T-cell (primary cell): ENCODE data around the gene ZBTB24. TPM values are rescaled to one million over a fixed set of nuclear protein-coding genes. Genes with fewer than 3 reads are reported as not detected.

ENCODE experiments used
- ATAC-seq, 4 experiments: fragments of 200-7000 bp in 3 of 4; fragments of 150-1000 bp in 1 of 4; cut with Tn5 transposase; replicated peaks in 1 of 4; 1 replicate in 3 of 4; 2 replicates in 1 of 4; pipeline ENCODE4 v1.10.0; 2021; ENCODE audit warnings: moderate library complexity in 3 of 4, mild to moderate bottlenecking in 2 of 4, moderate number of reproducible peaks in 1 of 4
- CTCF ChIA-PET, 2 donors: fragments of 300-600 bp; sonication (Branson Sonifier 250); formaldehyde crosslinking; loops; one replicate each; lab custom pipeline; 2022; ENCODE audit warnings: antibody characterized with exemption in 2 of 2; lab: Charles Lee
- POLR2A ChIA-PET, 2 donors: fragments of 300-600 bp; sonication (Branson Sonifier 250); formaldehyde crosslinking; loops; one replicate each; lab custom pipeline; 2022; ENCODE audit warnings: antibody characterized with exemption in 2 of 2; lab: Charles Lee
- DNase-seq, 35 experiments: peaks; one replicate each; pipeline versions ENCODE4 v3.0.0 to v3.0.0-alpha.2; 2013 to 2023
- H3K27ac ChIP-seq: one replicate; pipeline ENCODE4 v1.5.1; 2013; ENCODE audit warnings: low read length
- H3K27me3 ChIP-seq, 2 experiments: replicated peaks in 1 of 2; 1 replicate in 1 of 2; 2 replicates in 1 of 2; pipeline versions ENCODE4 v1.6.1 to v1.7.0; 2013; ENCODE audit warnings: low read length in 1 of 2, mixed read lengths in 1 of 2; ENCODE audit not compliant: control insufficient read depth in 2 of 2, insufficient read depth in 2 of 2; ENCODE audit errors: extremely low read depth in 1 of 2
- H3K36me3 ChIP-seq, 2 donors: 1 replicate in 1 of 2; 2 replicates in 1 of 2; pipeline versions ENCODE4 v1.6.1 to v1.7.0; 2013; ENCODE audit warnings: low read length in 1 of 2; ENCODE audit not compliant: control insufficient read depth in 2 of 2, insufficient read depth in 1 of 2; ENCODE audit errors: extremely low read depth in 1 of 2
- H3K4me1 ChIP-seq, 2 experiments: 1 replicate in 1 of 2; 2 replicates in 1 of 2; pipeline versions ENCODE4 v1.6.1 to v1.7.0; 2013; ENCODE audit warnings: low read length in 2 of 2, mixed read lengths in 1 of 2; ENCODE audit not compliant: insufficient read depth in 2 of 2, control insufficient read depth in 1 of 2; ENCODE audit errors: extremely low read depth in 1 of 2
- H3K4me3 ChIP-seq, 2 donors: 1 replicate in 1 of 2; 2 replicates in 1 of 2; pipeline versions ENCODE4 v1.5.1 to v1.7.0; 2013; ENCODE audit warnings: mild to moderate bottlenecking in 2 of 2, low read length in 1 of 2, moderate library complexity in 1 of 2; ENCODE audit not compliant: control insufficient read depth in 1 of 2; ENCODE audit errors: extremely low read depth in 1 of 2
- H3K9me3 ChIP-seq: 2 replicates; pipeline ENCODE4 v1.7.0; 2013
- H3K27ac Mint-ChIP-seq, 2 donors: one replicate each; pipeline ENCODE4 v1.8.0; 2020 to 2021; ENCODE audit warnings: mild to moderate bottlenecking in 2 of 2, mixed read lengths in 2 of 2
- H3K27me3 Mint-ChIP-seq, 2 donors: one replicate each; pipeline ENCODE4 v1.8.0; 2021 to 2022; ENCODE audit warnings: mixed read lengths in 2 of 2
- H3K36me3 Mint-ChIP-seq: one replicate; pipeline ENCODE4 v1.8.0; 2021; ENCODE audit warnings: mixed read lengths
- H3K4me1 Mint-ChIP-seq, 3 donors: one replicate each; pipeline ENCODE4 v1.8.0; 2020 to 2022; ENCODE audit warnings: mixed read lengths in 3 of 3, mild to moderate bottlenecking in 1 of 3
- H3K4me3 Mint-ChIP-seq, 3 donors: one replicate each; pipeline ENCODE4 v1.8.0; 2020 to 2022; ENCODE audit warnings: mild to moderate bottlenecking in 3 of 3, mixed read lengths in 3 of 3, moderate library complexity in 3 of 3
- H3K9me3 Mint-ChIP-seq, 3 donors: one replicate each; pipeline ENCODE4 v1.8.0; 2020 to 2022; ENCODE audit warnings: mixed read lengths in 3 of 3
- WGBS: methylation state at CpG from one replicate; pipeline ENCODE4 v1.1.5; 2013; ENCODE audit warnings: missing lambda C conversion rate; ENCODE audit not compliant: insufficient coverage; 5-methylcytosine and 5-hydroxymethylcytosine counted together
- total RNA-seq, 35 experiments: library from RNA in 6 of 35; stranded (reverse) in 6 of 35; fragments of 120-200 nt in 1 of 35; gene quantifications; one replicate each; pipeline versions ENCODE4 v1.2.1 to v1.2.4 and lab custom pipeline; 2013 to 2026

The ZBTB24 gene
- total RNA-seq, 5 donors from 2014 or later (not counting 1 experiment from before 2014, with no cell fraction given), result 14.1 to 21.2 (median 19.5) TPM

- H3K4me1 Mint-ChIP-seq, result no peaks in the 10 kb centered on the region
- Histone ChIP-seq H3K4me1 (no peaks in the 10 kb centered on the region), H3K36me3 (no peaks in the 10 kb centered on the region), H3K4me3 (no peak overlapping the region), H3K9me3 (no peaks in the 10 kb centered on the region), H3K27me3 (peaks cover 0 to 5% of the 10 kb centered on the region in 2 experiments), H3K27ac (no peak overlapping the region)
- CTCF ChIA-PET, result interaction anchor here in 1 of 2 donors (1.0 kb wide), 1 partner anchor 19 kb away, joined by 3 read pairs; no protein-coding TSS in a partner anchor
- no peaks in the 10 kb centered on the region for H3K9me3 Mint-ChIP-seq
- no peak overlapping the region for H3K27ac Mint-ChIP-seq
- POLR2A ChIA-PET, result no interaction called here
- no peak for DNase-seq
- no peak for ATAC-seq
- no peak overlapping the region for H3K4me3 Mint-ChIP-seq
- no CpG with 5 or more reads among the region's 2 CpGs for whole genome bisulfite sequencing
- H3K27me3 Mint-ChIP-seq, result no peaks in the 10 kb centered on the region
- no peaks in the 10 kb centered on the region for H3K36me3 Mint-ChIP-seq
These were observed 23.3 kb upstream of the ZBTB24 start for GRCh38 chr6:109506314-109506713.

DNA sequence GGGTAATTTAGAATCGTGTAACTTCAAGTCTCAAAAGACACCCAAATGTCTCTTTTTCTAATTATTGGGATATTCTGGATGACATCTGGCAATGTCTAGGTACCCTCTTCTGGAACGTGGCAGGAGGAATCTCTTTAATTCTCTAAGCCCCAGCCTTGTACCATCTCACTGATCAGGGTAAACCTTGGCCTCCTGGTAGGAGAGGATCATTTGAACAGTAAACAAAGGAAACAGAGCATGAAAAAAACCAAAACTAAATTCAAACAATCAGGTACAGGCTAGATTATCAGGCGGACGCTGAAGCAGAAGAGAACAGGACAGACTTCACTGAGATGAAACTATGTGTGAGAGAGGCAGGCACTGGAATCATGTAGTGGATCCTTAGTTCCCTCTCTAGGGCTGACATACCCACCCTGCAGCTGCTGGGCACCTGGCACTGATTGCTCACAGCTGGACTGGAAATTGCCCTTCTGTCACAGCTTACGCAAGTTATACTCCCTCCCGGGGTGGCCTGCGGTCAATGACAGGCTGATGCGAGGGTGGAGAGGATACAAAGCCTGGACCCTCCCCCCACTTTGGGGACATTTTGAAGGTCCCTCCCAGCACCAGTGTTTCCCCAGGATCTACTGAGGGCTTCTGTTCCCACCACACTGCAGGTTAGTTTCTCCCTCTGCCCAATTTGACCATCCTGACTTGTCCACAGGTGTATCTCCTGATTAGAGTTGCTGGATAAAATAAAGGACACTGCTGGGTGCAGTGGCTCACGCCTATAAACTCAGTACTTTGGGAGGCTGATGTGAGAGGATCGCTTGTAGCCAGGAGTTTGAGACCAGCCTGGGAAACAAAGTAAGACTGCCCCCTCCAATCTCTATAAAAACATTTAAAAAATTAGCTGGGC is 20.6 kb upstream of the ZBTB24 start:
- Histone ChIP-seq H3K4me1 (no peaks in the 10 kb centered on the region), H3K27ac (no peak overlapping the region), H3K9me3 (no peaks in the 10 kb centered on the region), H3K4me3 (no peak overlapping the region), H3K36me3 (no peaks in the 10 kb centered on the region), H3K27me3 (peaks cover 0 to 5% of the 10 kb centered on the region in 2 experiments)
- no peaks in the 10 kb centered on the region for H3K9me3 Mint-ChIP-seq
- H3K27me3 Mint-ChIP-seq, result no peaks in the 10 kb centered on the region
- DNase-seq, result no peak
- ChIA-PET CTCF (no interaction called here), POLR2A (no interaction called here)
- no peak overlapping the region for H3K4me3 Mint-ChIP-seq
- H3K4me1 Mint-ChIP-seq, result no peaks in the 10 kb centered on the region
- no peak for ATAC-seq
- no peaks in the 10 kb centered on the region for H3K36me3 Mint-ChIP-seq
- H3K27ac Mint-ChIP-seq, result no peak overlapping the region
- WGBS, result 79% methylated on average over 6 of the region's 10 CpGs

- CTCF ChIA-PET, result no interaction called here
- DNase-seq (no peak), ATAC-seq (no peak)
- H3K36me3 ChIP-seq, result no peaks in the 10 kb centered on the region
- H3K27me3 ChIP-seq, result peaks cover 0 to 3% of the 10 kb centered on the region in 2 experiments
- H3K36me3 Mint-ChIP-seq, result no peaks in the 10 kb centered on the region
- H3K4me1 ChIP-seq, result peaks cover 0 to 4% of the 10 kb centered on the region in 2 experiments
- H3K4me3 Mint-ChIP-seq, result no peak overlapping the region
- H3K4me3 ChIP-seq, result no peak overlapping the region
- H3K9me3 Mint-ChIP-seq, result no peaks in the 10 kb centered on the region
- WGBS, result no CpG with 5 or more reads among the region's 2 CpGs
- H3K27ac ChIP-seq, result no peak overlapping the region
- no peaks in the 10 kb centered on the region for H3K9me3 ChIP-seq
- H3K27ac Mint-ChIP-seq, result no peak overlapping the region
- H3K4me1 Mint-ChIP-seq, result peaks cover 2 to 12% (median 10%) of the 10 kb centered on the region in 3 donors
- POLR2A ChIA-PET, result no interaction called here
- H3K27me3 Mint-ChIP-seq, result no peaks in the 10 kb centered on the region
These were observed 15.9 kb upstream of the ZBTB24 start for GRCh38 chr6:109498936-109499335.

DNA sequence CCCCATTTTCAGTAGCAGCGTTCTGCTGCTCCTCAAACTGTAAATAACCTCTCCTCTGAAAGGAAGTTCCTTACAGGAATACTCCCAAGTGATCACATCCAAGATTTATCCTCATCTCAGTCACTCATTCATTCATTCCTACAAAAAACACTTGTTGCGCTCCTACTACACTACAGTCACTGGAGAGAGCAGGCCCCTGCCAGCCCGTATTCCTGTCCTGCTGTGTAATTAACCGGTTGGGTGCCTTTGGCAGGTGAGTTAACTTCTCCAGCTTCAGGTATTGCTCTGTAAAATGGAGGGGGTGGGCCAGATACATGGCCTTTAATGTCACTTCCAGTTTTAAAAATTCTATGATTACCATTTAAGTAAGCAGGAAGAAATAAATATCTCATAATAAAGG is 15.0 kb upstream of the ZBTB24 start:
- H3K27me3 ChIP-seq, result no peaks in the 10 kb centered on the region
- H3K27ac ChIP-seq, result no peak overlapping the region
- POLR2A ChIA-PET, result interaction anchor here in 1 of 2 donors (0.6 kb wide), 1 partner anchor 718 kb away, joined by 3 read pairs; no protein-coding TSS in a partner anchor
- no peaks in the 10 kb centered on the region for H3K9me3 ChIP-seq
- Mint-ChIP-seq H3K9me3 (no peaks in the 10 kb centered on the region), H3K27ac (no peak overlapping the region), H3K4me3 (no peak overlapping the region), H3K4me1 (peaks cover 2 to 12% (median 11%) of the 10 kb centered on the region in 3 donors), H3K36me3 (no peaks in the 10 kb centered on the region), H3K27me3 (no peaks in the 10 kb centered on the region)
- CTCF ChIA-PET, result interaction anchor here in 1 of 2 donors (0.7 kb wide), 1 partner anchor 705 kb away, joined by 3 read pairs; no protein-coding TSS in a partner anchor
- whole genome bisulfite sequencing, result 88% methylated on average over 1 of the region's 4 CpGs
- H3K4me1 ChIP-seq, result peaks cover 0 to 4% of the 10 kb centered on the region in 2 experiments
- ATAC-seq (no peak), DNase-seq (no peak)
- H3K4me3 ChIP-seq, result no peak overlapping the region
- H3K36me3 ChIP-seq, result no peaks in the 10 kb centered on the region

DNA sequence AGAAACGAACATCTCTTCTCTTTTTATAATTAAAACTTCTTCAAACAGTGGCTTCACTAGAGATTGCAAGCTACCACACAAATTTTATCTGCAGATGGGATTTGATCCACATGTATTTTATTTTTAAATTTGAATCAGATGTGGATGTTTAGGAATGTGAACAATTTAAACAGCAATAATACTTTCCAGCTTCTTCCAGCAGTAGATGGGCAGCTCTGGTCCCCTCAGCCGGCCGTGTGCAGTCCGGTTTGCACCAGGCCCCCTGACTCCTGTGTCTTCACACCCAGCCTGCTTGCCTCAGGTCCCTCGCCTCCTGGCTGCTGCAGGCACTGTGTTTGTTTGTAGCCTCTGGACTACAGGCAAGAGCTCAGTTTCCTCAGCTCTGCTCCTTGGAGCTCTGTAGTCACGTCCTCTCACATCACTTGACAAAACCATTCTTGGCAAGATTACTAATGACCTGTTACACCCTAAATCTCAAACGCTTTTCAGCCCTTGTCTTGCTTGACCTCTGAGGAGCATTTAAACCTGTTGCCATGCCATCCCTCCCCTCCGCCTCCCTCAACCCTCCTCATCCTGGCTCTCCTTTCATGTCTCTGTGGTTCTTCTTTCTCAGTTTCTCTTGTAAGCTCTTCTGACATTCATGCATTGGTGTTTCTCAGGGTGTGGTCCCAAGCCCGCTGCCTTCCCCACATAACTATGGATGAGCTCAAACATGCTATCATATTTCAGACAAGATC is 13.2 kb upstream of the ZBTB24 start:
- H3K9me3 ChIP-seq, result no peaks in the 10 kb centered on the region
- DNase-seq (no peak), ATAC-seq (no peak)
- no peaks in the 10 kb centered on the region for H3K27me3 ChIP-seq
- H3K27ac ChIP-seq, result no peak overlapping the region
- Mint-ChIP-seq H3K9me3 (no peaks in the 10 kb centered on the region), H3K27ac (no peak overlapping the region), H3K36me3 (no peaks in the 10 kb centered on the region), H3K27me3 (no peaks in the 10 kb centered on the region), H3K4me1 (peaks cover 11 to 20% (median 20%) of the 10 kb centered on the region in 3 donors), H3K4me3 (no peak overlapping the region)
- H3K4me1 ChIP-seq, result peaks cover 8 to 10% of the 10 kb centered on the region in 2 experiments
- WGBS, result 73% methylated on average over 8 of the region's 9 CpGs
- no peaks in the 10 kb centered on the region for H3K36me3 ChIP-seq
- no peak overlapping the region for H3K4me3 ChIP-seq
- POLR2A ChIA-PET, result interaction anchor here in 1 of 2 donors (0.7 kb wide), 1 partner anchor 17 kb away, joined by 3 read pairs; no protein-coding TSS in a partner anchor
- CTCF ChIA-PET, result interaction anchor here in 1 of 2 donors (0.7 kb wide), 1 partner anchor 13 kb away, joined by 3 read pairs; no protein-coding TSS in a partner anchor

DNA sequence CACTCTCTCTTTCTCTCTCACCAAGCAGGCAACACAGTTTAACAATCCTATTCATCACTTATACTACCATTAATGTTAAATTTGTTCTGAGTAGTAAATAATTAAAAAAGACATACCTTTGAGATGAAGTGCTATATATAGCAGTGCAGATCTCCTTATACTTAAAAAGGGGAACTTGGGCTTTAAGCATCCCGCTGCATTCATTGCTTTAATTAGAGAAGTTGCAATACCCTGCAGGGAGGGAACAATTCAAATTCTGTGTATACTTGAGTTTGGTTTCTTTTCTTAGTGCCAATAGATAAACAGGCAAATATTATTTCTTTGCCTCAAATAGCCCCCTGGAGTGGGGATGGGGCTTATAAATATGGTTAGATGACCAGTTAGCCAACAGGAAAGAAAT is 10.8 kb upstream of the ZBTB24 start:
- Mint-ChIP-seq H3K36me3 (no peaks in the 10 kb centered on the region), H3K27ac (no peak overlapping the region), H3K4me3 (no peak overlapping the region), H3K27me3 (no peaks in the 10 kb centered on the region), H3K9me3 (no peaks in the 10 kb centered on the region), H3K4me1 (peaks cover 19 to 33% (median 28%) of the 10 kb centered on the region in 3 donors)
- Histone ChIP-seq H3K27me3 (no peaks in the 10 kb centered on the region), H3K27ac (no peak overlapping the region), H3K9me3 (no peaks in the 10 kb centered on the region), H3K4me1 (peaks cover 15 to 19% of the 10 kb centered on the region in 2 experiments), H3K36me3 (no peaks in the 10 kb centered on the region), H3K4me3 (no peak overlapping the region)
- ATAC-seq, result no peak
- WGBS, result no CpG with 5 or more reads among the region's 1 CpG
- POLR2A ChIA-PET, result no interaction called here
- no peak for DNase-seq
- CTCF ChIA-PET, result no interaction called here
